Muscle layer of colon (tissue), 2 donors: ENCODE data around the gene ITSN2.

Source experiments
- H3K27ac ChIP-seq: one replicate; pipeline ENCODE4 v1.7.0; 2013; ENCODE audit warnings: low read depth, mild to moderate bottlenecking, low read length, moderate library complexity
- H3K27me3 ChIP-seq, 2 donors: one replicate each; pipeline ENCODE4 v1.7.0; 2013; ENCODE audit warnings: low read length in 2 of 2, mild to moderate bottlenecking in 2 of 2; ENCODE audit not compliant: insufficient read depth in 2 of 2, control insufficient read depth in 1 of 2
- H3K36me3 ChIP-seq: one replicate; pipeline ENCODE4 v1.7.0; 2013; ENCODE audit warnings: mild to moderate bottlenecking, low read length; ENCODE audit not compliant: insufficient read depth
- H3K4me1 ChIP-seq: one replicate; pipeline ENCODE4 v1.7.0; 2013; ENCODE audit warnings: mild to moderate bottlenecking, low read length; ENCODE audit not compliant: insufficient read depth
- H3K4me3 ChIP-seq, 2 donors: one replicate each; pipeline ENCODE4 v1.7.0; 2013; ENCODE audit warnings: low read length in 2 of 2, low read depth in 1 of 2, mild to moderate bottlenecking in 1 of 2, moderate library complexity in 1 of 2
- H3K9ac ChIP-seq: one replicate; pipeline ENCODE4 v1.7.0; 2013; ENCODE audit warnings: low read length
- H3K9me3 ChIP-seq: one replicate; pipeline ENCODE4 v1.7.0; 2013; ENCODE audit warnings: mild to moderate bottlenecking, low read length
- donor health status: abdominal sarcoma.
- donor health status: Adenocarcinoma of cecum.

ITSN2 gene

DNA sequence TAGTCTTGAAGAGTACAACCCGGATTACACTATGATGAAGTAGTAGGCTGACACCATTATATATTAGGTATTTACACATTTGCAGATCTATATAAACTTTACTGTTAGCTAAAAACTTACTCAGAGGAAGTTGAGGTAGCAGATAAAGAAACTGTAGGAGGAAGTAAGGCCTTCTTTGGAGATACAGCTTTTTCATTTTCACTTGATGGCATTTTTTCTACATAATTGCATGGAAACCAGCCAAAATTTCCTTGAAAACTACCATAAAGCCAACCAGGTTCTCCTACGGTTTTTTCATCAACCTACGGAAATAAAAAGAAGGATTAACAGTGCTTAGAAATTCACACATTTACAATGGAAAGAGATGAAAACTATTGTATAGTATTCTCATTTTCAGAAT, 98.9 kb downstream of the ITSN2 start:
- no peaks in the 10 kb centered on the region for H3K9me3 ChIP-seq
- peaks cover 37% of the 10 kb centered on the region for H3K36me3 ChIP-seq
- H3K9ac ChIP-seq, result no peak overlapping the region
- H3K4me3 ChIP-seq, result no peak overlapping the region
- no peaks in the 10 kb centered on the region for H3K27me3 ChIP-seq
- H3K4me1 ChIP-seq, result peaks cover 18% of the 10 kb centered on the region
- H3K27ac ChIP-seq, result no peak overlapping the region

DNA sequence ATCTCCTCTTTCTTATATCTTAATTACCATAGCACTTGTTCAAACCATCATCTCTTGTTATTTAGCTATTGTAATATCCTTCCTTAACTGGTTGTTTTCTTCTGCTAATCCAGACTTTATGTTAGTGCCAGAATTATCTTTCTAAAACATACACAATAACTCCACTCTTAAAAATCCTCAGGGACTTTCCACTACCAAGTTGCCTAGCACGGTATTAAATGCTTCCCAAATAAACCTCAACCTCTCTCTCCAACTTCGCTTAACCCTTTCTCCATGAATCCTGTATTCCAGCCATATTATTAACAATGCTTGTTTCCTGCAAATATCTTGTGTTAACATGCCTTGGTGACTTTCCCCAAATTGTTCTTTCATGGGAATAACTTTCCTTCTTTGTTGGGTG, 101.0 kb downstream of the ITSN2 start:
- H3K4me3 ChIP-seq, result no peak overlapping the region
- peaks cover 18% of the 10 kb centered on the region for H3K4me1 ChIP-seq
- no peak overlapping the region for H3K27ac ChIP-seq
- H3K9ac ChIP-seq, result no peak overlapping the region
- H3K9me3 ChIP-seq, result no peaks in the 10 kb centered on the region
- no peaks in the 10 kb centered on the region for H3K27me3 ChIP-seq
- H3K36me3 ChIP-seq, result peaks cover 33% of the 10 kb centered on the region

DNA sequence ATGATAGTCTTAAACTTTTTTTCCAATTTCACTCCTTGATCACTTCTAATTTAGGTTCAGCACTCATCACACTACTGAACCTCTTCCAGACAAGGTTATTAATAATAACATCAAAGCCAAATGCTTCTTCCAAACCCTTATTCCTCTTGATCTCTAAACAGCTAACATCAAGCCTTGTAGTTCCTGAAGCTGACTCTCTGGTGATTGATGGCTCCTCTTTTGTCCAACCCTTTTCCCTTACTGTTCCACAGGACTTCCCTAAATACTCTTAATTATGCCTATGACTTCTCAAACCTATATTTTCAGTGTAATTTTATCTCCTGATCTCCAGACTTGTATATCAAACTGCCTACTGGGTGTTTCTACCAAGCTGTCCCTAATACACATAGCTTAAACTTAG, 101.6 kb downstream of the ITSN2 start:
- Histone ChIP-seq H3K36me3 (peaks cover 36% of the 10 kb centered on the region), H3K4me1 (peaks cover 18% of the 10 kb centered on the region), H3K9me3 (no peaks in the 10 kb centered on the region), H3K27me3 (no peaks in the 10 kb centered on the region), H3K9ac (no peak overlapping the region), H3K27ac (no peak overlapping the region), H3K4me3 (no peak overlapping the region)

DNA sequence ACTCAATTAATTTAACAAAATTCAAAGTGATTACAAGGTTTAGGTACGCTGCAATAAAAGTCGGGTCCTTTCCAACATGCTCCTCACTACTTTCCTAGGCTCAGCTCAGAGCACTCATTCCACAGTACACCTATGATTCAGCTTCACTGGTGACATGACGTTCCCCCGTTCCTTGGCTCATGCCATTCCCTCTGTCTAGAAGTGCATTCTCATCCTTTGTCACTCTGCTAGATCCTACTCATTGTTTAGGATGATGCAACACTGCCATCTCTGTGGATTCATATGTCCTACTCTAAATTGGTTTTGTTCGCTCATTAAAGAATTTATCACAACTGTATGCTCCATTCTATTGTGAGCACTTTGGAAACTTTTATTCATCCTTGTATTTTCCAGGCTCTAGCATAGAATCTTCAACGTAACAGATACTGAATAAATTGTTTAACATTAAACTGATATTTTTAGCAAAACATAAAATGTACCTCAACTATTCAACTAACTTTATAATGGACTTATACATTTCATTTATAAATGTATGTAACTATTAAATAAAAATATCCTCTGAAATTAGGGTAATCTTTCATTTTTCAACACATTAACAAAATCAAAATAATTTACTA, 106.9 kb downstream of the ITSN2 start:
- Histone ChIP-seq H3K4me1 (no peaks in the 10 kb centered on the region), H3K9me3 (no peaks in the 10 kb centered on the region), H3K27me3 (no peaks in the 10 kb centered on the region), H3K4me3 (no peak overlapping the region), H3K36me3 (peaks cover 35% of the 10 kb centered on the region), H3K27ac (no peak overlapping the region), H3K9ac (no peak overlapping the region)

DNA sequence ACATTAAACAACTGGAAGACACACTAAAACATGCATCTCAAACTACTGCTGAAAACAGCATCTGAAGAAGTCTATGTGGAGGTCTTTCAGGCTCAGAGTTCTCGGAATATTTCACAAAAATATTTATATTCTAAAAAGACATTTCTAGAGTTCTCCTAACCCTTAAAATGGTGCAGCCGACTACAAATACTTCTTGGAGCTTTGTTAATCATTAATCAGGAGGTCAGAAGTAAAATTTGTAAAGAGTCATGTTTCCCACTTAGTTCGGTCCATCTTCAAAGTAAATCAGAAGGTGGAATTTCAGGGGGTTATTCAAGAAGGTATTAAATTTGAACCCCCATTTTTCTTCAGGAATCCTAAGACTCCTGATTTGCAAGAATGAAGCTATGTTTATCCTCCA, 112.7 kb downstream of the ITSN2 start:
- no peaks in the 10 kb centered on the region for H3K27me3 ChIP-seq
- no peak overlapping the region for H3K9ac ChIP-seq
- no peaks in the 10 kb centered on the region for H3K4me1 ChIP-seq
- no peak overlapping the region for H3K27ac ChIP-seq
- no peak overlapping the region for H3K4me3 ChIP-seq
- peaks cover 49% of the 10 kb centered on the region for H3K36me3 ChIP-seq
- no peaks in the 10 kb centered on the region for H3K9me3 ChIP-seq

DNA sequence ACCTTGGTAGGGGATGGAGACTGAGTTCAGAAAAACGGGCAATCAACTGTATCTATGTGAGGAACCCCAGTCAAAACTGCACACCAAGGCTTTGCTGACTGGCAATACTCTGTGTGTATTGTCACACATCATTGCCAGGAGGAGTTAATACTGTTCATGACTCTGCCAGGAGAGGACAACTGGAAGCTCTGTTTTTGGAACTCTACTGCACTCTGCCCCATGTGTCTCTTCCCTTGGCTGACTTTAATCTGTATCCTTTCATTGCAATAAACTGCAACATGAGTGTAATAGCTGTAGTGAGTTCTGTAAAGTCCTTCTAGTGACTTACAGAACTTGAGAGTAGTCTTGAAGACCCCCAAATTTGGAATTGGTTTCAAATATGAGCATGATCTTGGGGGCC, 113.2 kb downstream of the ITSN2 start:
- no peaks in the 10 kb centered on the region for H3K27me3 ChIP-seq
- H3K4me3 ChIP-seq, result no peak overlapping the region
- H3K9ac ChIP-seq, result no peak overlapping the region
- peaks cover 47% of the 10 kb centered on the region for H3K36me3 ChIP-seq
- no peak overlapping the region for H3K27ac ChIP-seq
- H3K4me1 ChIP-seq, result no peaks in the 10 kb centered on the region
- no peaks in the 10 kb centered on the region for H3K9me3 ChIP-seq

DNA sequence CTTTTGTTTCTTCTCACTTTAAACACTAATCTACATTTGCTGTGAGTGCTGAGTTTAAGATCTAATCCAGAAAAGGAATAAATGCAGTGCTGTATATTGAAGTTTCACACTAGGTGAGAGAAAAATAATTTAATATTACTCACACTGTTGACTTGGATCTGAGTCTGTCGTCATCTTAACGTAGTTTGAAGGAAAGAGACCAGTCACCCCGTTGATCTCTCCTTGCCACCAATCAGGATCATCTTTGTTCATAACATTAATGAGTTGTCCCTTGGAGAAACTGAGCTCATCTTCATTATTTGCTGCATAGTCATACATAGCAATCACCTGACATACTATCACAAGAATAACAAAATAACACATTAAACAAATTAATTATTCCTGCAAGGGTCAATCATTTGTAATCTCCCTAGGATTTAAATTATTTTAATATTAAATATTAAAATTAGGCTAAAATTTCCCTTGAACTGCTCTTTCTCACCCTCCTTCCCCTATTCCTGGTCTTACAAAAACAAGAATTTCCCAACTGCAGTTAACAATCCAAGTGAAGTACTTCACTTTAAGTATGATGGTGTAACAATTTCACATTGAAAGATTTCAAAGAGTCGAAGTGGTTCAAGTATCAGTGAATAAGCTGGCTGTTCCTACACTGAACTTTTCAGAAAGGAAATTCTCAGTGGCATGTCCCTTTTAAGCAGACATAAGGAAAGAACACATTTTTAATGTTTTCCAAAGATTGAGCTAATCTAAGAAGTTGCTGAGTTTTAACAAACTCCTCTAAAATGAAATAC, 114.2 kb downstream of the ITSN2 start:
- peaks cover 42% of the 10 kb centered on the region for H3K36me3 ChIP-seq

DNA sequence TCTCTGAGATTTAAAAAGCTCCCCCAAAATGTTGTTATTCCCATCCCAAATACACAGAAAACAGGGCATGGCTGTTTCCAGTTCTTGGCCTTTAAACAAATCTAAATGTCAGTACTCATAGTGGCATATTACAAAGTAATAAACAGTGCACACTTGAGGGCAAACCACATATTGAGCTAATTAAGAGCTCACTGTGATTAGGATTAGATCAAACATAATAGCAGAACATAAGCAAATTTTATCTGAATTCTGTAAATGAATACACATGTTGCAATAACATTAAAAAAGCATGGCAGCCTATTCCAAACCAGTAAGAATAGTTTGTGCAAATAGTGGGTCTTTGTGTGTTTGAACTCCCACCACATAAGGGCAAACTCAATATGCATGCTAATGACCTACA, 118.8 kb downstream of the ITSN2 start:
- H3K27me3 ChIP-seq, result no peaks in the 10 kb centered on the region
- peaks cover 21% of the 10 kb centered on the region for H3K36me3 ChIP-seq
- no peaks in the 10 kb centered on the region for H3K4me1 ChIP-seq
- no peak overlapping the region for H3K9ac ChIP-seq
- H3K27ac ChIP-seq, result no peak overlapping the region
- no peak overlapping the region for H3K4me3 ChIP-seq
- H3K9me3 ChIP-seq, result no peaks in the 10 kb centered on the region

More for the DNA sequence above, 114.2 kb downstream of the ITSN2 start:
- no peaks in the 10 kb centered on the region for H3K9me3 ChIP-seq
- H3K4me3 ChIP-seq, result no peak overlapping the region
- no peaks in the 10 kb centered on the region for H3K27me3 ChIP-seq
- no peak overlapping the region for H3K27ac ChIP-seq
- no peaks in the 10 kb centered on the region for H3K4me1 ChIP-seq
- H3K9ac ChIP-seq, result no peak overlapping the region

DNA sequence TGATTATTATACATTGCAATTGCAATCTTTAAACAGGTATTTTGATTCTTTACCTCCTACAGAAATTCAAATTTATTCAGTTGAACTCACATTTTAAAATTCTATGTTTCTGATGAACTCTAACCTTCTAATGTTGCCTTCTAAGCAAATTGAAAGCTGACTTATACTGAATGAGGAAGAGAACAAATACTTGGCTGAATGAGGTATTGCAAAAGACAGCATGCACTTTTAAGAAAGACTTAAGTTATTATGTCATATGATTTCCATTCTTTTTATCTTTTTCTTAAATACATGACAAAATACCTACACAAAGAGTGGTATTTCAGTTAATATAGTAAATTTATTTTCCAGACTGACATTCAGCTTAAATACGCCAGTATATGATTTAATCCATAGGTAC, 120.8 kb downstream of the ITSN2 start:
- peaks cover 9% of the 10 kb centered on the region for H3K36me3 ChIP-seq
- no peaks in the 10 kb centered on the region for H3K4me1 ChIP-seq
- no peak overlapping the region for H3K9ac ChIP-seq
- no peak overlapping the region for H3K27ac ChIP-seq
- H3K4me3 ChIP-seq, result no peak overlapping the region
- H3K27me3 ChIP-seq, result no peaks in the 10 kb centered on the region
- H3K9me3 ChIP-seq, result no peaks in the 10 kb centered on the region

DNA sequence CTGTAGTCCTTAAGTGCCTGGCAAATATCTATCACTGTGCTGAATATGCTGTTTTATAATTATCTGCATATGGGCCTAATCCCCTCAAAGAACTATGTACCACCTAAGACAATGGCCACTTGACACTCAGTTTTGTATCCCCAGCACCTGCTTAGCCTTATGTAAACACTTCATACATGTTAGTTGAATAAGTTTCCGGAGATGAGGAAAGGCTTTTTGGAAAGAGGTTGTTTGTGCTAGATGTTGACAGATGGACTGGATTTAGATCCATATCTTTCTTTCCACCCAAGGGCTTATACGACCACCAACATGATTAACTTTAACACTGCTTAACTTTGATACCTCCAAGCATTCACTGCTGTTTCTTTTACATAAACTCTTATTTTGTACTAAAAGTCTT, 122.2 kb downstream of the ITSN2 start:
- no peaks in the 10 kb centered on the region for H3K9me3 ChIP-seq
- H3K4me3 ChIP-seq, result no peak overlapping the region
- peaks cover 4% of the 10 kb centered on the region for H3K36me3 ChIP-seq

DNA sequence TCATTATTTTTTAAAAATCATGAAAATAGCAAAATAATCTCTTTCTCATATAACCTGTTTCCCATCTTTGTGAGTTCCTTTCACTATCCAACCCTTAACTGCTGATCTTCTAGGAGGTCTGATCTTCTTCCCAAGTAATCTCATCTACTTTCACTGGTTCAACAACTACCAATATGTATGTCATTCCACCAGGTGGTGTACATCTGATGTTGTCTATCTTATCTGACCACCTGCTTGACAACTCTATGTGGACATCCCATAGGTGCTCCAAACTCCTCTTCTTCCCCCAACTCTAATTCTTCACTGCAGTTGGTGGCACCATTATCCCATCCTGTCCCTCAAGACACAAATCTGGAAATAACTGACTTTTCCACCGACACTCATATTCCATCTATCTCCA, 123.0 kb downstream of the ITSN2 start:
- Histone ChIP-seq H3K9ac (no peak overlapping the region), H3K27ac (no peak overlapping the region), H3K36me3 (no peaks in the 10 kb centered on the region), H3K4me3 (no peak overlapping the region), H3K27me3 (no peaks in the 10 kb centered on the region), H3K9me3 (no peaks in the 10 kb centered on the region), H3K4me1 (no peaks in the 10 kb centered on the region)

More for the DNA sequence above, 122.2 kb downstream of the ITSN2 start:
- Histone ChIP-seq H3K27ac (no peak overlapping the region), H3K4me1 (no peaks in the 10 kb centered on the region), H3K27me3 (no peaks in the 10 kb centered on the region), H3K9ac (no peak overlapping the region)

DNA sequence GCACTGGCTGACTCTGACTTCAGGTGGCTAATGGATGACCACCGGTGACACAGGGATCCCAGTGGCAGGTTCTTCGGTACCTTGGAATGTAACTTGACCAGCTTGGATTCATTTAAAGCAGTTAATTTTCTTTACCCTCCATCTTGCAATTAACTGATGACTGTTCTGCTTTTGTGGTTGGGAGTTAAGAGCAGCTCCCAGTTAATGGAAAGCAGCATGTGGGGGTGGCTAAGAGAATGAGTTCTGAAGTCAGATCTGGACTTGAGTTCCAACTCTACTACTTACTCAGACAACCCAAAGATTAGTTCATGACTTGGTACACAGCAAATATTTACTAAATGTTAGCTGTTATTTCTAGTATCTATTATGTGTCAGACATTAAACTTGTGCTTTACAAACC, 127.0 kb downstream of the ITSN2 start:
- H3K27ac ChIP-seq, result no peak overlapping the region
- no peaks in the 10 kb centered on the region for H3K9me3 ChIP-seq
- H3K9ac ChIP-seq, result no peak overlapping the region
- H3K36me3 ChIP-seq, result peaks cover 5% of the 10 kb centered on the region
- no peaks in the 10 kb centered on the region for H3K27me3 ChIP-seq
- H3K4me1 ChIP-seq, result no peaks in the 10 kb centered on the region
- no peak overlapping the region for H3K4me3 ChIP-seq
